Measurements from ENCODE around the gene CNTNAP2.

CNTNAP2 gene

DNA sequence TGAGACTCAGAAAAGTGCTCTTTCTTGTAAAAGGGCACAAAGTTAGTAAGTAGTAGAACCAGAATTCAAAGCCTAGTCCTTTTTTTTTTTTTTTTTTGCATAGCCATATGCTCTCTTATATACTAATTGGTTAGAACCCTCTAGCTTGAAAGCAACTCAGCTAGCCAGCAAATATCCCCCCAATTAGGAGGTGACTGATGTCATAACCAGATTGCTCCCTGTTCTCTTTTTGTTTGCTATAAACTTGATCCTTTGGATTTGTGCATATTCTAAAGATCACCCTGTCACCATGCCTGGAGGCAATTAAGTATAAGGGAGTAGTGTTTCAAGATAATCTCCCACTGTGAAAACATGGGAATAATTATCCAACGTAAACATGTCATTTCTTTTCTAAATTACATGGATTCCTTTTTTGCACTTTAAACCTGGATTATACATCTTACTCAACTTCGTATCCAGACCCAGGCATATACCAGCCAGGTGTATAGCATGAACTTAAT, 963.4 kb downstream of the CNTNAP2 start:
- Histone ChIP-seq H3K27me3 (ENCODE audit: insufficient read depth, low read length, poor library complexity) (no peaks in the 10 kb centered on the region), H2BK5ac (ENCODE audit: low read length) (no peak overlapping the region)
- no CpG with 5 or more reads among the region's 2 CpGs for WGBS (ENCODE audit: extremely low coverage, insufficient coverage, low lambda C conversion rate)

DNA sequence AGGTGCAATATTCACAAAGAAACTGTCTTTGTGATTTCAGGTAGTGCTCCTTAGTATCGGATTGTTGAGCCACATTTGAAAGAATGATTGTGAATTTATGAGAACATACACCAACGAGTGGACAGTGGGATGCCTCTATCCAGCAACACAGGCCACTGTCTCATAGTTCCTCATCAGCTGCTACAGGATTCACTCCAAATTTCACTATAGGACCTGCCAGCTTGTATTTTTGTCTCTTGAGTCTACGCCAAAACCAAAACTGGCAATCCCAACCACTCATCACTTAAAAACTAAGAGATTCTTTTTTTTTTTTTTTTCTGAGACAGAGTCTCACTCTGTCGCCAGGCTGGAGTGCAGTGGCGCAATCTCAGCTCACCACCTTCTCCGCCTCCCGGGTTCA, 964.5 kb downstream of the CNTNAP2 start:
- no peak for DNase-seq
- no peak overlapping the region for H2BK5ac ChIP-seq (ENCODE audit: low read length)
- no peaks in the 10 kb centered on the region for H3K4me1 ChIP-seq (ENCODE audit: control insufficient read depth, low read depth, low read length)
- no peak overlapping the region for H3K4me3 ChIP-seq (ENCODE audit: low read length)
- H3K56ac ChIP-seq (ENCODE audit: low read length) = no peak overlapping the region
- H3K27ac ChIP-seq (ENCODE audit: low read depth, low read length) = no peak overlapping the region
- H3K23ac ChIP-seq (ENCODE audit: low read length) = no peak overlapping the region
- H4K8ac ChIP-seq (ENCODE audit: low read depth, low read length) = no peak overlapping the region
- H3K9ac ChIP-seq (ENCODE audit: low read length) = no peak overlapping the region
- no peak overlapping the region for H3K4me2 ChIP-seq (ENCODE audit: low read length)
- no peaks in the 10 kb centered on the region for H3K27me3 ChIP-seq (ENCODE audit: insufficient read depth, low read length, poor library complexity)
- H3K18ac ChIP-seq (ENCODE audit: low read length) = no peak overlapping the region
- H3K79me2 ChIP-seq (ENCODE audit: control insufficient read depth, insufficient read depth, low read length) = no peaks in the 10 kb centered on the region
- H3K79me1 ChIP-seq (ENCODE audit: low read length) = no peaks in the 10 kb centered on the region
- no peak overlapping the region for H2AK5ac ChIP-seq (ENCODE audit: low read length)
- H2BK15ac ChIP-seq (replicated peaks; ENCODE audit: low read depth) = no peak overlapping the region
- no peak overlapping the region for H4K5ac ChIP-seq (ENCODE audit: low read length)
- WGBS (ENCODE audit: extremely low coverage, insufficient coverage, low lambda C conversion rate) = no CpG with 5 or more reads among the region's 7 CpGs
- H2BK120ac ChIP-seq (ENCODE audit: low read depth, low read length) = no peak overlapping the region
- H3K36me3 ChIP-seq (ENCODE audit: control insufficient read depth, insufficient read depth, low read length) = no peaks in the 10 kb centered on the region
- no peak overlapping the region for H3K4ac ChIP-seq (ENCODE audit: low read depth, low read length)

More for the DNA sequence above, 963.4 kb downstream of the CNTNAP2 start:
- Histone ChIP-seq H3K79me2 (ENCODE audit: control insufficient read depth, insufficient read depth, low read length) (no peaks in the 10 kb centered on the region), H2BK15ac (replicated peaks; ENCODE audit: low read depth) (no peak overlapping the region), H3K4me2 (ENCODE audit: low read length) (no peak overlapping the region), H3K4me1 (ENCODE audit: control insufficient read depth, low read depth, low read length) (no peaks in the 10 kb centered on the region), H4K8ac (ENCODE audit: low read depth, low read length) (no peak overlapping the region), H3K4me3 (ENCODE audit: low read length) (no peak overlapping the region), H2BK120ac (ENCODE audit: low read depth, low read length) (no peak overlapping the region), H3K23ac (ENCODE audit: low read length) (no peak overlapping the region), H3K18ac (ENCODE audit: low read length) (no peak overlapping the region), H3K56ac (ENCODE audit: low read length) (no peak overlapping the region), H2AK5ac (ENCODE audit: low read length) (no peak overlapping the region), H3K27ac (ENCODE audit: low read depth, low read length) (no peak overlapping the region), H3K79me1 (ENCODE audit: low read length) (no peaks in the 10 kb centered on the region), H3K9ac (ENCODE audit: low read length) (no peak overlapping the region), H4K5ac (ENCODE audit: low read length) (no peak overlapping the region), H3K36me3 (ENCODE audit: control insufficient read depth, insufficient read depth, low read length) (no peaks in the 10 kb centered on the region), H3K4ac (ENCODE audit: low read depth, low read length) (no peak overlapping the region)
- DNase-seq = peak; percentile 1

DNA sequence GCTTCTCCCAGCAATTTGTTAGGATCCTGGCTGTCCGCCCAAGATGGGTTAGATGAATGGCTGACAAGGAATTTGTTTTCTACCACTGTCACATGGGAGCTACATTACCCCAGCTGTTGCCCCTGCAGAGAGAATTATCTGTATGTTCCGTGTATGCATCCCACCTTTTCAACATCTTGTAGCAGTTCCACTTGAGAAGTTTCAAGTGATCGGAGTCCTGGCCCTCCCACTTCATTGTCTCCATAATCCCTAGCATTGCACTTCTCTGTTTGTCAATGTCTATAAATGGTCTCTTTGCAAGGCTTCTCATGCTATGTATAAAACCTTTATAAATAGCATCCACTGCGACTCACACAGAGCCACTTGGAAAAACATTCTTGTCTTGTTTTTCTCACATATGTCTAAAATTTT, 972.5 kb downstream of the CNTNAP2 start:
- H2AK5ac ChIP-seq (ENCODE audit: low read length) = no peak overlapping the region
- no peak overlapping the region for H3K27ac ChIP-seq (ENCODE audit: low read depth, low read length)
- WGBS (ENCODE audit: extremely low coverage, insufficient coverage, low lambda C conversion rate) = no CpG with 5 or more reads among the region's 4 CpGs
- H2BK120ac ChIP-seq (ENCODE audit: low read depth, low read length) = no peak overlapping the region
- no peaks in the 10 kb centered on the region for H3K79me1 ChIP-seq (ENCODE audit: low read length)
- no peaks in the 10 kb centered on the region for H3K27me3 ChIP-seq (ENCODE audit: insufficient read depth, low read length, poor library complexity)
- H2BK5ac ChIP-seq (ENCODE audit: low read length) = no peak overlapping the region
- H2BK15ac ChIP-seq (replicated peaks; ENCODE audit: low read depth) = no peak overlapping the region
- no peak overlapping the region for H3K9ac ChIP-seq (ENCODE audit: low read length)
- H3K4me1 ChIP-seq (ENCODE audit: control insufficient read depth, low read depth, low read length) = no peaks in the 10 kb centered on the region
- H3K4me2 ChIP-seq (ENCODE audit: low read length) = no peak overlapping the region
- no peak overlapping the region for H3K56ac ChIP-seq (ENCODE audit: low read length)
- DNase-seq = no peak
- H3K36me3 ChIP-seq (ENCODE audit: control insufficient read depth, insufficient read depth, low read length) = no peaks in the 10 kb centered on the region
- H3K4ac ChIP-seq (ENCODE audit: low read depth, low read length) = no peak overlapping the region
- H3K23ac ChIP-seq (ENCODE audit: low read length) = no peak overlapping the region
- no peak overlapping the region for H4K5ac ChIP-seq (ENCODE audit: low read length)
- no peak overlapping the region for H4K8ac ChIP-seq (ENCODE audit: low read depth, low read length)
- no peaks in the 10 kb centered on the region for H3K79me2 ChIP-seq (ENCODE audit: control insufficient read depth, insufficient read depth, low read length)
- H3K18ac ChIP-seq (ENCODE audit: low read length) = no peak overlapping the region
- H3K4me3 ChIP-seq (ENCODE audit: low read length) = no peak overlapping the region

DNA sequence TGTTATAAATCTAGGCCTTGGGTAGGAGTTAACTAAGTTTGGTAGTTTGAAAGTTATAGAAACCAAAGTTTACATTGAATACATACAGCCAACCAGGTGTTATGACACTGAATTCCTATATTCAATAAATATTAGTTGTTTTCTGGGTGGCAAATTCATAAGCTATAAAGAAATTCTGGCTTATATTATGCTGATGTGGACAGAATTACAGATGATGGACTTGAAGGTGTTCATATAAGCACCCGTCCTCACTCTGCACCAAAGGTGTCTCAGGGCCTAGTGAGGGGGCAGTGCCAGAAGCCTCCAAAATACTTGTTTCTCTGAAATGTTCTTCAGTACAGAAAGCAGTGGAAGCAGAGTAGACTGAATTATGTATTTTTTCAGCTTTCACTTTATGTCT, 973.0 kb downstream of the CNTNAP2 start:
- H3K79me2 ChIP-seq (ENCODE audit: control insufficient read depth, insufficient read depth, low read length) = no peaks in the 10 kb centered on the region
- H3K4me2 ChIP-seq (ENCODE audit: low read length) = no peak overlapping the region
- no peak overlapping the region for H3K18ac ChIP-seq (ENCODE audit: low read length)
- H3K4me3 ChIP-seq (ENCODE audit: low read length) = no peak overlapping the region
- H3K4me1 ChIP-seq (ENCODE audit: control insufficient read depth, low read depth, low read length) = no peaks in the 10 kb centered on the region
- no peak overlapping the region for H3K9ac ChIP-seq (ENCODE audit: low read length)
- no peak overlapping the region for H3K4ac ChIP-seq (ENCODE audit: low read depth, low read length)
- H3K36me3 ChIP-seq (ENCODE audit: control insufficient read depth, insufficient read depth, low read length) = no peaks in the 10 kb centered on the region
- WGBS (ENCODE audit: extremely low coverage, insufficient coverage, low lambda C conversion rate) = no CpG with 5 or more reads among the region's 1 CpG
- no peak overlapping the region for H3K23ac ChIP-seq (ENCODE audit: low read length)
- H3K79me1 ChIP-seq (ENCODE audit: low read length) = no peaks in the 10 kb centered on the region
- no peak overlapping the region for H4K5ac ChIP-seq (ENCODE audit: low read length)
- H2AK5ac ChIP-seq (ENCODE audit: low read length) = no peak overlapping the region
- no peak overlapping the region for H3K27ac ChIP-seq (ENCODE audit: low read depth, low read length)
- H2BK120ac ChIP-seq (ENCODE audit: low read depth, low read length) = no peak overlapping the region
- no peaks in the 10 kb centered on the region for H3K27me3 ChIP-seq (ENCODE audit: insufficient read depth, low read length, poor library complexity)
- no peak overlapping the region for H4K8ac ChIP-seq (ENCODE audit: low read depth, low read length)
- no peak overlapping the region for H3K56ac ChIP-seq (ENCODE audit: low read length)
- no peak overlapping the region for H2BK5ac ChIP-seq (ENCODE audit: low read length)
- DNase-seq = no peak
- no peak overlapping the region for H2BK15ac ChIP-seq (replicated peaks; ENCODE audit: low read depth)

DNA sequence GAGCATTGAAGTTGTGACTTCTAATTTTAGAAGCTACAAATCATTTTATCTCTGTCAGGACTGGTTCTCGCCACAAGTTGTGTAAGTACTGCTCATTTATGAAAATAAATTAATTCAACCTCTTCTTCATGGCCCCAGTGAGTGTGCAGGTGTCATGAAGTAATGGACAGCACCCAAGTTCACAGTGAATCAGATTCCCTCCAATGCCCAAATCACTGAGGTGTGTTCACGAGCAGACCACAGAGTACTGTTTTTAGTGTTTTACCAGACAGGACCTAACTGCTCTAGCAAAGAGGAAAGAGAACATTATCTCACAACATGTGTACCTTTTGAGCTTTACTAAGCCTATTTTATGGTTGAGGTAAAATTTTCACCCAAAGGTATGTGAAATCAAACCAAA, 980.0 kb downstream of the CNTNAP2 start:
- Histone ChIP-seq H3K4me3 (ENCODE audit: low read length) (no peak overlapping the region), H2AK5ac (ENCODE audit: low read length) (no peak overlapping the region), H3K36me3 (ENCODE audit: control insufficient read depth, insufficient read depth, low read length) (no peaks in the 10 kb centered on the region), H3K4me2 (ENCODE audit: low read length) (no peak overlapping the region), H3K79me2 (ENCODE audit: control insufficient read depth, insufficient read depth, low read length) (no peaks in the 10 kb centered on the region), H3K27me3 (ENCODE audit: insufficient read depth, low read length, poor library complexity) (no peaks in the 10 kb centered on the region), H2BK120ac (ENCODE audit: low read depth, low read length) (no peak overlapping the region), H3K4ac (ENCODE audit: low read depth, low read length) (no peak overlapping the region), H3K56ac (ENCODE audit: low read length) (no peak overlapping the region), H2BK5ac (ENCODE audit: low read length) (no peak overlapping the region), H4K5ac (ENCODE audit: low read length) (no peak overlapping the region), H3K23ac (ENCODE audit: low read length) (no peak overlapping the region), H3K4me1 (ENCODE audit: control insufficient read depth, low read depth, low read length) (no peaks in the 10 kb centered on the region), H4K8ac (ENCODE audit: low read depth, low read length) (no peak overlapping the region), H3K18ac (ENCODE audit: low read length) (no peak overlapping the region), H3K9ac (ENCODE audit: low read length) (no peak overlapping the region), H3K27ac (ENCODE audit: low read depth, low read length) (no peak overlapping the region), H3K79me1 (ENCODE audit: low read length) (no peaks in the 10 kb centered on the region), H2BK15ac (replicated peaks; ENCODE audit: low read depth) (no peak overlapping the region)
- no peak for DNase-seq
- WGBS (ENCODE audit: extremely low coverage, insufficient coverage, low lambda C conversion rate) = no CpG with 5 or more reads among the region's 2 CpGs

DNA sequence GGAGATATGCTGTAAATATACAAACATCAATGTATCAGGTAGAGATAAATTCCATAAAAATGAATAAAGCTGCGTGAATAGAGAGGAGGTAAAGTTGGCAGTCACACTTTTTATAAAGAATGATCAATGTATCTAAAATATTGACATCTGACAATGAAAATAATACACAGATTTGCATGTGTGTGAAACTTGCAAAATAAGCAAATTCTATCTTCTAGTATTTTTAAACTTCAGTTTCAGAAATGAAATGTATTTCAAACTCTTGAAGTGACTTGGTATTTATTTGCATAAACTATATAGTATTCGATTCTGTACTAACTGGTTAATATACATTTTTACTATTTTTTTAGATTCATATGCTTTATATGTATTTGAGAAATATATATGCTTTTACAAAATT, 986.6 kb downstream of the CNTNAP2 start:
- WGBS (ENCODE audit: extremely low coverage, insufficient coverage, low lambda C conversion rate) = no CpG with 5 or more reads among the region's 2 CpGs
- Histone ChIP-seq H3K9ac (ENCODE audit: low read length) (no peak overlapping the region), H3K23ac (ENCODE audit: low read length) (no peak overlapping the region), H2BK5ac (ENCODE audit: low read length) (no peak overlapping the region), H4K8ac (ENCODE audit: low read depth, low read length) (no peak overlapping the region), H3K4me2 (ENCODE audit: low read length) (no peak overlapping the region), H3K79me2 (ENCODE audit: control insufficient read depth, insufficient read depth, low read length) (no peaks in the 10 kb centered on the region), H3K4me1 (ENCODE audit: control insufficient read depth, low read depth, low read length) (no peaks in the 10 kb centered on the region), H2BK15ac (replicated peaks; ENCODE audit: low read depth) (no peak overlapping the region), H3K4me3 (ENCODE audit: low read length) (no peak overlapping the region), H3K79me1 (ENCODE audit: low read length) (no peaks in the 10 kb centered on the region), H3K4ac (ENCODE audit: low read depth, low read length) (no peak overlapping the region), H4K5ac (ENCODE audit: low read length) (no peak overlapping the region), H3K56ac (ENCODE audit: low read length) (no peak overlapping the region), H3K27me3 (ENCODE audit: insufficient read depth, low read length, poor library complexity) (no peaks in the 10 kb centered on the region), H3K36me3 (ENCODE audit: control insufficient read depth, insufficient read depth, low read length) (no peaks in the 10 kb centered on the region), H2BK120ac (ENCODE audit: low read depth, low read length) (no peak overlapping the region), H3K27ac (ENCODE audit: low read depth, low read length) (no peak overlapping the region), H2AK5ac (ENCODE audit: low read length) (no peak overlapping the region), H3K18ac (ENCODE audit: low read length) (no peak overlapping the region)
- no peak for DNase-seq
